ENCODE measurements around the gene TRIM9.

TRIM9 gene

DNA sequence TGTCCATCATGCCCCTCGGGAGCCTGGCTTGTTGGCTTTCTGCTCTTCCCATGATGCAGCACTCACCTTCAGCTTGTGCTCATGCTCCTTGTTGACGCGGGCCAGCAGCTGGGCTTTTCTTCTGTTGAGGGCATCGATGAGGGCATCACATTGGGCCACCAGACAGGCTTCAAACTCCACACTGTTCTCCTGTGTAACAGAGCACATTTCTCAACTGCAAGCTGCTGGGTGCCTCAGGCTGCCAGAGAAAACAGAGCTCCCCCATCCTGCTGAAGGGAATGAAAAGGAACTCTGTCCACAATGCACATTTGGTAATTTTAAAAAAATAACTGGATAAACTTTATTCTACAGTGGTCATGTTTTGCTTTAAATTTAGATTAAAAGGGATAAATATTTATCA is 72.1 kb downstream of the TRIM9 start:
- TF ChIP-seq, protein P1, sequence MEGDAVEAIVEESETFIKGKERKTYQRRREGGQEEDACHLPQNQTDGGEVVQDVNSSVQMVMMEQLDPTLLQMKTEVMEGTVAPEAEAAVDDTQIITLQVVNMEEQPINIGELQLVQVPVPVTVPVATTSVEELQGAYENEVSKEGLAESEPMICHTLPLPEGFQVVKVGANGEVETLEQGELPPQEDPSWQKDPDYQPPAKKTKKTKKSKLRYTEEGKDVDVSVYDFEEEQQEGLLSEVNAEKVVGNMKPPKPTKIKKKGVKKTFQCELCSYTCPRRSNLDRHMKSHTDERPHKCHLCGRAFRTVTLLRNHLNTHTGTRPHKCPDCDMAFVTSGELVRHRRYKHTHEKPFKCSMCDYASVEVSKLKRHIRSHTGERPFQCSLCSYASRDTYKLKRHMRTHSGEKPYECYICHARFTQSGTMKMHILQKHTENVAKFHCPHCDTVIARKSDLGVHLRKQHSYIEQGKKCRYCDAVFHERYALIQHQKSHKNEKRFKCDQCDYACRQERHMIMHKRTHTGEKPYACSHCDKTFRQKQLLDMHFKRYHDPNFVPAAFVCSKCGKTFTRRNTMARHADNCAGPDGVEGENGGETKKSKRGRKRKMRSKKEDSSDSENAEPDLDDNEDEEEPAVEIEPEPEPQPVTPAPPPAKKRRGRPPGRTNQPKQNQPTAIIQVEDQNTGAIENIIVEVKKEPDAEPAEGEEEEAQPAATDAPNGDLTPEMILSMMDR (IDR thresholded peaks at IDR 0.05; ENCODE audit: low read depth, low read length): no peak
- no peak for DNase-seq (ENCODE audit: extremely low read depth, low read depth)

DNA sequence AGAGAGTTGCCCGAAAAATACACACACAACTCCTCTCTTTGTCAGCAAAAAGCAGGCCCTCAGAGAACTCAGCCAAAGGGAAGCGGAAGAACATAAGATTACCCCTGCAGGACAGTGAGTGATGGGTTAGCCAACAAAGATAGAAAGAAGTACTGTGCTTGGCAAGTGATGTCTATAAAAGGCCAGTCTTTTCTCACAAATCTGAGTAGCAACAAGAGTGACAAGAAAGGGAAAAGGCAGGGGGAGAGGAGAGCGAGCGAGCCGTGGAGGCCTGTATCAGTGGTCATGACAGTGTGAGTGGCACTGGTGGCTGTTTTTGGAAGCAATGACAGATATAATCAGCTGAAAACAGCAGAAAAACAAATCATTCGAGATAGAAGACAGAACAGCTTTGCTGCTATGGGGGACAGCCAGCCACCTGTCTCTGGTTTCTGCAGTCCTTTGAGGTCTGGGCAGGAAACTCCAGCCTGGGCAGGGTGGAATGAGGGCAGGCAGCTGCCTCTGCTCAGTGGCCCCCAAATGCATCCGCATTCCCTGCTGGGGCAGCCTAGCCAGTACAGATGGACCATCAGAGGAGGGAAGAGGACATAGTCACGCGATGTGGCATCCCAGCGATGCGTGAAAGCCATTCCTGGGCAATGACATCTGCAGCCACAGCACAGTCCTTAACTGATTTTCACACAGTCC is 74.7 kb downstream of the TRIM9 start:
- DNase-seq (ENCODE audit: extremely low read depth, low read depth): no peak
- TF ChIP-seq, protein P1 (IDR thresholded peaks at IDR 0.05; ENCODE audit: low read depth, low read length): no peak

DNA sequence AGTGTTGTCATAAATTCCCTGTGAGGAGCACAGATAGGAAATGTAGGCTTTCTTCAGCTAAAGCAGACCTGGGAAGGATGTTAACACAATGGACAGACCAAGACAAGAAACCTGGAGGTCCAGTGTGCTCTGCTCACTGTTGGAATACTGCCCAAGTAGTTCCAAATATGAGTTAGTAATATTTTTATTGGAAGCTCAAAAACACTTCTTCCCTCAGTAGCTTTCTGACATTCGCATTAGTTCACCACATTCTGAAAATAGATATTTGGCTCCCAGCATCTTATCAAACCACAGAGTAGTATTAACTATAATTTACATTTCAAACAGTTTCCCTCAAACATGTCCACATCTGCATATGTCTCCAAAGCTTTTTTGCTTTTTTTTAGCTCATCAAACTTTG is 75.8 kb downstream of the TRIM9 start:
- no peak for DNase-seq (ENCODE audit: extremely low read depth, low read depth)
- TF ChIP-seq, protein P1 (IDR thresholded peaks at IDR 0.05; ENCODE audit: low read depth, low read length): no peak

DNA sequence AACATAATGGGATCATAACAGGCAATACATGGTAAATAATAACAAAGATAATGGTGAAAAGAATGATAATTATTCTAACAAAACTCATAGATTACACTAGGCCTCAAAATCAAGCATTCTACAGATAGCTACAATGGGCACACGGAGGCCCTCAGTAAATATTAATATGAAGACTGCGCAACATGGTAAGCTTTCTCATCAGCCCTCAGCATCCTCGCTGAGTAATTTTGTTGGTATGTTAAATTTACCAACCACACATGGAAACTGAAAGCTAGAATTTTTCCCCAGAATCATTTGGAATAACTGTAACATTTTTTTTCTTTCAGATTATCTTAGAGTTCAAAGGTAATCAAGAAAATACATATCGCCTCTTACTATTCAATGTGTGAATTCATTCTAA is 76.4 kb downstream of the TRIM9 start:
- TF ChIP-seq, protein P1 (IDR thresholded peaks at IDR 0.05; ENCODE audit: low read depth, low read length): no peak
- DNase-seq (ENCODE audit: extremely low read depth, low read depth): no peak

DNA sequence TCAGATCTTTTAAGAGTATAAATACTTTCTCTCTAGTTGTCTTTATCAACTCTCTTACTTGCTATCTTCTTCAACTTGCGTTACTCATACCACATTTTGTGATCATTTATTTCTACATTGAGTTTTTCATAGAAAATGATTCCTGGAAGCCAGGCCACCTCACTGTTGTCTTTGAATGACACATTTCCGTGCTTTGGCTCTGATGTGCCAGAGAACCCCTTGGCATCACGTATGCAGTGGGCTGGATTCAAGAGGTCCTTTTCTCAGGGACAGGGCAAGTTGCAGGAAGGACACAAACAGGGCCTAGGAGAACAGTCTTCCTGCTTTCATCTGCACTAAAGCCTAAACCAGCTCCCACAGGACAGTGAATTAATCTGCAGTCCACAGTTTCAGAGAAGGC is 80.3 kb downstream of the TRIM9 start:
- TF ChIP-seq, protein P1 (IDR thresholded peaks at IDR 0.05; ENCODE audit: low read depth, low read length): no peak
- no peak for DNase-seq (ENCODE audit: extremely low read depth, low read depth)

DNA sequence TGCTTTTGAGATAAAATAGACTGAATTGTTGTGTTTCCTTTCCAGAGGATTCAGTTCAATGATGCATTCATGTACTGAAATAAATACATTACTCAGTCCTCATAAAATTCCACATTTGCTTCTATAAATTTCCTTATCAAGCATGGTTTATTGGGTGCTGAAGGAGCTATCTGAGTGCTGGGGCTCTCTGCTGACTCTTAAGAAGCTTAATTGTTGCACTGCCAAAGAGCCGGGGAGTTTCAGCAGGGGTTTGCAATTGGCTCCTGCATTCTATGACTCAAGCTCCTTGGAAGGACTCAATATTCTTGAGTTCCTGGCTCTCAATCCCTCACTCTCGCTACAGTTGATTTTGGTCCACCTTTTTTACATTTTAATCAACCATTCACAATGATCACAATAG is 80.8 kb downstream of the TRIM9 start:
- TF ChIP-seq, protein P1 (IDR thresholded peaks at IDR 0.05; ENCODE audit: low read depth, low read length): no peak
- DNase-seq (ENCODE audit: extremely low read depth, low read depth): peak; percentile 32

DNA sequence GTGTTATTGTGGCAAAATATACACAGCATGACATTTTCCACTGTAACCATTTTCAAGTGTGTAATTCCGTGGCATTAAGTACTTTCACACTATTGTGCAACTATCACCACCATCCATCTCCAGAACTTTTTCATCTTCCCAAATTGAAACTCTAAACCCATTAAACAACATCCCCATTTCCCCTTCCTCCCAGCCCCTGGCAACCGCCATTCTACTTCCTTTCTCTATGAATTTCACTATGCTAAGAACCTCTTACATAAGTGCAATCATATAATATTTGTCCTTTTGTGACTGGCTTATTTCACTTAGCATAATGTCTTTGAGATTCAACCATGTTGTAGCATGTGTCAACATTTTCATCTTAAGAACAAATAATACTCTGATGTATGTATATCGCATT is 82.8 kb downstream of the TRIM9 start:
- TF ChIP-seq, protein P1 (IDR thresholded peaks at IDR 0.05; ENCODE audit: low read depth, low read length): no peak
- DNase-seq (ENCODE audit: extremely low read depth, low read depth): no peak

All from AG09319 (cell line).